Esophagus muscularis mucosa (tissue), 4 donors: Measurements from ENCODE around the gene FAM89B. TPM values are rescaled to one million over a fixed set of nuclear protein-coding genes. Genes with fewer than 3 reads are reported as not detected.

ENCODE experiments used
- DNase-seq: peaks from one replicate; pipeline ENCODE4 v3.0.0-alpha.2; 2017; ENCODE audit errors: extremely low spot score
- H3K27ac ChIP-seq, 4 donors: fragments of 200-600 bp; sonication (generic); replicated peaks in 1 of 4; 1 replicate in 3 of 4; 2 replicates in 1 of 4; pipeline ENCODE4 v1.5.1; 2016 to 2019; ENCODE audit warnings: mild to moderate bottlenecking in 1 of 4
- H3K27me3 ChIP-seq, 4 donors: fragments of 200-600 bp; sonication (generic); one replicate each; pipeline versions ENCODE4 v1.5.1 to v1.6.0; 2016 to 2019
- H3K36me3 ChIP-seq, 4 donors: fragments of 200-600 bp; sonication (generic); one replicate each; pipeline ENCODE4 v1.5.1; 2016 to 2019
- H3K4me1 ChIP-seq, 4 donors: fragments of 200-600 bp; sonication (generic); one replicate each; pipeline ENCODE4 v1.5.1; 2016 to 2019
- H3K4me3 ChIP-seq, 4 donors: fragments of 200-600 bp; sonication (generic); 1 replicate in 2 of 4; 2 replicates in 2 of 4; pipeline ENCODE4 v1.5.1; 2016 to 2019; ENCODE audit warnings: mild to moderate bottlenecking in 4 of 4, moderate library complexity in 1 of 4
- H3K9me3 ChIP-seq, 4 donors: fragments of 200-600 bp; sonication (generic); 1 replicate in 3 of 4; 2 replicates in 1 of 4; pipeline ENCODE4 v1.5.1; 2016 to 2019
- EP300 ChIP-seq: sonication (generic); formaldehyde crosslinking; IDR thresholded peaks from one replicate; pipeline ENCODE4 v1.6.1; 2017; ENCODE audit warnings: antibody characterized with exemption
- POLR2A ChIP-seq: fragments of 450-650 bp; IDR thresholded peaks from one replicate; pipeline ENCODE4 v1.6.1; 2017; ENCODE audit warnings: antibody characterized with exemption, moderate library complexity, mild to moderate bottlenecking, low read depth
- POLR2AphosphoS5 ChIP-seq, 2 donors: sonication (generic); formaldehyde crosslinking; IDR thresholded peaks; one replicate each; pipeline ENCODE4 v1.6.1; 2017; ENCODE audit warnings: antibody characterized with exemption in 2 of 2
- WGBS: methylation state at CpG from one replicate; pipeline ENCODE4 v1.1.5; 2018; 5-methylcytosine and 5-hydroxymethylcytosine counted together
- intact Hi-C: fragments of 100-400 bp; cut with DNase I; formaldehyde crosslinking; loops from one replicate; pipeline ENCODE4 v1.15.1; 2023
- total RNA-seq, 4 donors: library from RNA; depleted of rRNA; stranded (reverse); fragments of >200 nt; gene quantifications; one replicate each; pipeline versions ENCODE4 v1.1.0 to v1.2.1, GENCODE V29; 2016
- TF ChIP-seq, protein P1 (sequence below), 3 experiments: fragments of 200-600 bp in 2 of 3; fragments of 450-650 bp in 1 of 3; sonication (generic) in 2 of 3; IDR thresholded peaks; one replicate each; pipeline ENCODE4 v1.5.1; 2017 to 2019; ENCODE audit warnings: antibody characterized with exemption in 3 of 3, mild to moderate bottlenecking in 2 of 3, moderate library complexity in 1 of 3

FAM89B gene
- total RNA-seq, 4 donors from 2014 or later: 47.9 to 90.4 (median 75.0) TPM

DNA sequence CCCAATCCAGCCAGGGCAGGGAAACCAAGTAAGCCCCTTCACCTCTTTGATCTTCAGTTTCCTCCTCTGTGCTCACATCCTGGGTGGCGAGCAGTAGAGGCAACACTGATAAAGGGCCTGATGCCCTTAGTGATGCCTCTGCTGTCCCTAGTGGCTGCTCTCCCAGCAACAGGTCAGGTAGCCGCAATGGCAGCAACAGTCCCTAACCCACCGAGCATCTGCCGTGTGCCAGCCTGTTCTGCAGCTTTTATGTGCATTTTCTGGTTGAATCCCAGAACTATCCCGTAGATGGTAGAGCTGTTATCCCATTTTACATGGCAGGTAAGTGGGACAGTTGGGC, 42.2 kb upstream of the FAM89B start:
- TF ChIP-seq, protein P1, sequence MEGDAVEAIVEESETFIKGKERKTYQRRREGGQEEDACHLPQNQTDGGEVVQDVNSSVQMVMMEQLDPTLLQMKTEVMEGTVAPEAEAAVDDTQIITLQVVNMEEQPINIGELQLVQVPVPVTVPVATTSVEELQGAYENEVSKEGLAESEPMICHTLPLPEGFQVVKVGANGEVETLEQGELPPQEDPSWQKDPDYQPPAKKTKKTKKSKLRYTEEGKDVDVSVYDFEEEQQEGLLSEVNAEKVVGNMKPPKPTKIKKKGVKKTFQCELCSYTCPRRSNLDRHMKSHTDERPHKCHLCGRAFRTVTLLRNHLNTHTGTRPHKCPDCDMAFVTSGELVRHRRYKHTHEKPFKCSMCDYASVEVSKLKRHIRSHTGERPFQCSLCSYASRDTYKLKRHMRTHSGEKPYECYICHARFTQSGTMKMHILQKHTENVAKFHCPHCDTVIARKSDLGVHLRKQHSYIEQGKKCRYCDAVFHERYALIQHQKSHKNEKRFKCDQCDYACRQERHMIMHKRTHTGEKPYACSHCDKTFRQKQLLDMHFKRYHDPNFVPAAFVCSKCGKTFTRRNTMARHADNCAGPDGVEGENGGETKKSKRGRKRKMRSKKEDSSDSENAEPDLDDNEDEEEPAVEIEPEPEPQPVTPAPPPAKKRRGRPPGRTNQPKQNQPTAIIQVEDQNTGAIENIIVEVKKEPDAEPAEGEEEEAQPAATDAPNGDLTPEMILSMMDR (IDR thresholded peaks at IDR 0.05): peak in 1 of 3 experiments; percentile 5
- no peak for TF ChIP-seq POLR2AphosphoS5 (IDR thresholded peaks at IDR 0.05)
- Histone ChIP-seq H3K4me3 (no peak overlapping the region), H3K36me3 (peaks cover 30 to 93% (median 89%) of the 10 kb centered on the region in 4 donors), H3K4me1 (peaks cover 13 to 35% (median 25%) of the 10 kb centered on the region in 4 donors), H3K27ac (no peak overlapping the region), H3K27me3 (no peaks in the 10 kb centered on the region), H3K9me3 (no peaks in the 10 kb centered on the region)
- DNase-seq: no peak
- 77% methylated on average over 4 of the region's 5 CpGs for WGBS
- intact Hi-C loops: no loop called here

DNA sequence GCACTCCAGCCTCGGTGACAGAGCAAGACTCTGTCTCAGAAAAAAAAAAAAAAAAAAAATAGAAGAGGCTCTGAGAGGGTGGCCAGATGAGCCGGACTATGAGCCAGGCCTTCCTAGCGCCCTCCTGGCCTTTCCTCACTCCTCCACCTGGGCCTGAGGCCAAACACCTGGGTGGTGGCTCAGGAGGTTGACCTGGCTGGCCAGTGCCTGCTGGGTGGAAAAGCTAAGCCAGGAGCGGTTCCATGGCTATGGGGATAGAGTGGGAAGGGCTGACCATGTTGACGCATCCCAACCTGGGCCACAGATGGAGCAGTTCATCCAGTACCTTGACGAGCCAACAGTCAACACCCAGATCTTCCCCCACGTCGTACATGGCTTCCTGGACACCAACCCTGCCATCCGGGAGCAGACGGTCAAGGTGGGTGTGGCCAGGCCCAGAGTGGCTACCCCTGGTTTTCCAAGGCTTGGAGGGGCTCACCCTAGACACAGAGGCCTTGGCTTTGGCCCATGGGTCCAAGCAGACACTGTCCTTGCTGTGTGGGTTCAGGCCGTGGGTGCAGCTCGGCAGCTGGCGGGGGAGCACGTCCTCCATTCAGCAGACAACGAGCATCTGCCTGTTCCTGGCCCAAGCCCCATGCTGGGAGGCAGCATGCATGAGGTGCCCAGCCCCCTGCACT, 39.8 kb upstream of the FAM89B start:
- WGBS: 74% methylated on average over 10 of the region's 15 CpGs
- no peak for DNase-seq
- Histone ChIP-seq H3K27me3 (no peaks in the 10 kb centered on the region), H3K9me3 (no peaks in the 10 kb centered on the region), H3K4me1 (peaks cover 0 to 15% (median 8%) of the 10 kb centered on the region in 4 donors), H3K36me3 (peaks cover 38 to 100% (median 98%) of the 10 kb centered on the region in 4 donors), H3K27ac (peak overlapping the region in 1 of 4 donors; percentile 25), H3K4me3 (no peak overlapping the region)
- TF ChIP-seq POLR2A (no peak), POLR2AphosphoS5 (IDR thresholded peaks at IDR 0.05) (no peak), EP300 (no peak)
- TF ChIP-seq, protein P1 (IDR thresholded peaks at IDR 0.05): no peak
- intact Hi-C loops: no loop called here

DNA sequence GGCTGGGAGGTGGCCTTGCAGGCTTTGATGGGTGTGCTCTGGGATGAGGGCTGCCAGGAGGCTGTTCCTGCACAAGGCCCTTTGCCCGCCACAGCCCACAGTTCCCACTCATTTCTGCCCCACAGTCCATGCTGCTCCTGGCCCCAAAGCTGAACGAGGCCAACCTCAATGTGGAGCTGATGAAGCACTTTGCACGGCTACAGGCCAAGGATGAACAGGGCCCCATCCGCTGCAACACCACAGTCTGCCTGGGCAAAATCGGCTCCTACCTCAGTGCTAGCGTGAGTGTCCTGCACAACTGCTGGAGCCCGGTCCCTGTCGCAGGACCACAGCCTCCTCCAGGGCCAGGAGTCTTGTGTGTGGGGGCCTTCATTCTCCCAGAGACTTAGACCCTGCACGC, 37.2 kb upstream of the FAM89B start:
- Histone ChIP-seq H3K9me3 (no peaks in the 10 kb centered on the region), H3K27me3 (no peaks in the 10 kb centered on the region), H3K27ac (no peak overlapping the region), H3K36me3 (peaks cover 46 to 95% (median 92%) of the 10 kb centered on the region in 4 donors), H3K4me1 (peaks cover 8 to 22% (median 18%) of the 10 kb centered on the region in 4 donors), H3K4me3 (no peak overlapping the region)
- TF ChIP-seq POLR2AphosphoS5 (IDR thresholded peaks at IDR 0.05): no peak
- TF ChIP-seq, protein P1 (IDR thresholded peaks at IDR 0.05): no peak
- no peak for TF ChIP-seq EP300
- no peak for TF ChIP-seq POLR2A
- 75% methylated on average over 9 of the region's 9 CpGs for WGBS
- intact Hi-C loops: no loop called here
- no peak for DNase-seq

DNA sequence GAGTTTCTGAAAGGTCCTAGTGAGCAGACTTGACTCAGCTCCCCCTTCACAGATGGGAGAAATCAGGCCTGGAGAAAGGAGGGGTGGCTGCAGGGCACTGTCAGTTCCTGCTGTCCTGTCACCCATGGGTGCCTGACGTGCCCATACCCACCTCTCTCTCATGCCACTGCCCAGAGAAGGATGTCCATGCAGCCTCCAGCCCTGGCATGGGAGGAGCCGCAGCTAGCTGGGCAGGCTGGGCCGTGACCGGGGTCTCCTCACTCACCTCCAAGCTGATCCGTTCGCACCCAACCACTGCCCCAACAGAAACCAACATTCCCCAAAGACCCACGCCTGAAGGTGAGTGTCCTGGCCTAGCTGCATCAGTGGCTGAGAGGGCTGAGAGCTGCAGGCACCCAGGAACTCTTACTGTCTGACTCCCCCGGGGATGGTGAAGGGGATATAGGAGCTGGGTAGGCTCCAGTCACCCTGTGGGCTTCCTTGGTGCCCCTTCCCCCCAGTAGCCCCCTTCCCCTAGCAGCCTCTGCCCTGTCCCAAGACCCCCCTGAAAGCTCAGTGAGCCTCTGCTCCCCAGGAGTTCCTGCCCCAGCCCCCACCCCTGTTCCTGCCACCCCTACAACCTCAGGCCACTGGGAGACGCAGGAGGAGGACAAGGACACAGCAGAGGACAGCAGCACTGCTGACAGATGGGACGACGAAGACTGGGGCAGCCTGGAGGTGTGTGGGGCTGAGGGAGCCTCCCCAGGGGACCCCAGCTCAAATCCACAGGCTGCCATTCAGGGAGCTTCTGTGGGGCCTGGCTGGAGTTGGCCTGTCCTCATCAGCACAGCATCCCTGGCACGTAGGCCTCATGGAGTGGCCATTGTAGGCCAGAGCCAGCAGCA, 35.7 kb upstream of the FAM89B start:
- Histone ChIP-seq H3K4me3 (no peak overlapping the region), H3K27ac (peak overlapping the region in 1 of 4 donors; percentile 44), H3K9me3 (no peaks in the 10 kb centered on the region), H3K27me3 (no peaks in the 10 kb centered on the region), H3K4me1 (peaks cover 21 to 36% (median 29%) of the 10 kb centered on the region in 4 donors), H3K36me3 (peaks cover 36 to 80% (median 77%) of the 10 kb centered on the region in 4 donors)
- intact Hi-C loops: no loop called here
- 90% methylated on average over 3 of the region's 12 CpGs for WGBS
- no peak for DNase-seq
- TF ChIP-seq POLR2AphosphoS5 (IDR thresholded peaks at IDR 0.05) (no peak), POLR2A (no peak), EP300 (no peak)
- TF ChIP-seq, protein P1 (IDR thresholded peaks at IDR 0.05): no peak
